ENCODE measurements around the gene EGFLAM. TPM values are rescaled to one million over a fixed set of nuclear protein-coding genes. Genes with fewer than 3 reads are reported as not detected.

EGFLAM gene
- total and polyA plus RNA-seq, 8 donors, result 0.82 to 15.7 (median 9.8) TPM

DNA sequence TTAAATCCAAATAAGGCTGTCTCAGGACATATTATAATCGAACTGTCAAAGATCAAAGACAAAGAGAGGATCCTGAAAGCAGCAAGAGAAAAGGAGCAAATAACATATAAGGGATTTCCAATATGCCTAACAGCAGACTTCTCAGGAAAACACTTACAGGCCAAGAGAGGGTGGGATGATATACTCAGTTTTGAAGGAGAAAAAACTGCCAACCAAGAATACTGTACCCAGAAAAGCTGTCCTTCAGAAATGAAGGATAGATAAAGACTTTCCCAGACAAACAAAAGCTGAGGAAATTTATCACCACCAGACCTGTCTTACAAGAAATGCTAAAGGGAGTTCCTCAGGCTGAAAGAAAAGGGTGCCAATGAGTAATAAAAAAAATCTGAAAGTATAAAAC is 16.0 kb downstream of the EGFLAM start:
- intact Hi-C loops (cut with DNase I), result no loop called here
- H3K4me1 ChIP-seq, result no peaks in the 10 kb centered on the region
- no peak overlapping the region for H3K27ac ChIP-seq
- H3K4me3 ChIP-seq, result no peak overlapping the region
- no peak for DNase-seq
- no peak for ATAC-seq
- H3K27me3 ChIP-seq, result peaks cover 0 to 9% of the 10 kb centered on the region in 2 donors
- no peaks in the 10 kb centered on the region for H3K36me3 ChIP-seq
- TF ChIP-seq, protein P1, sequence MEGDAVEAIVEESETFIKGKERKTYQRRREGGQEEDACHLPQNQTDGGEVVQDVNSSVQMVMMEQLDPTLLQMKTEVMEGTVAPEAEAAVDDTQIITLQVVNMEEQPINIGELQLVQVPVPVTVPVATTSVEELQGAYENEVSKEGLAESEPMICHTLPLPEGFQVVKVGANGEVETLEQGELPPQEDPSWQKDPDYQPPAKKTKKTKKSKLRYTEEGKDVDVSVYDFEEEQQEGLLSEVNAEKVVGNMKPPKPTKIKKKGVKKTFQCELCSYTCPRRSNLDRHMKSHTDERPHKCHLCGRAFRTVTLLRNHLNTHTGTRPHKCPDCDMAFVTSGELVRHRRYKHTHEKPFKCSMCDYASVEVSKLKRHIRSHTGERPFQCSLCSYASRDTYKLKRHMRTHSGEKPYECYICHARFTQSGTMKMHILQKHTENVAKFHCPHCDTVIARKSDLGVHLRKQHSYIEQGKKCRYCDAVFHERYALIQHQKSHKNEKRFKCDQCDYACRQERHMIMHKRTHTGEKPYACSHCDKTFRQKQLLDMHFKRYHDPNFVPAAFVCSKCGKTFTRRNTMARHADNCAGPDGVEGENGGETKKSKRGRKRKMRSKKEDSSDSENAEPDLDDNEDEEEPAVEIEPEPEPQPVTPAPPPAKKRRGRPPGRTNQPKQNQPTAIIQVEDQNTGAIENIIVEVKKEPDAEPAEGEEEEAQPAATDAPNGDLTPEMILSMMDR (IDR thresholded peaks at IDR 0.05), result no peak
- peaks cover 0 to 30% of the 10 kb centered on the region in 2 donors for H3K9me3 ChIP-seq

DNA sequence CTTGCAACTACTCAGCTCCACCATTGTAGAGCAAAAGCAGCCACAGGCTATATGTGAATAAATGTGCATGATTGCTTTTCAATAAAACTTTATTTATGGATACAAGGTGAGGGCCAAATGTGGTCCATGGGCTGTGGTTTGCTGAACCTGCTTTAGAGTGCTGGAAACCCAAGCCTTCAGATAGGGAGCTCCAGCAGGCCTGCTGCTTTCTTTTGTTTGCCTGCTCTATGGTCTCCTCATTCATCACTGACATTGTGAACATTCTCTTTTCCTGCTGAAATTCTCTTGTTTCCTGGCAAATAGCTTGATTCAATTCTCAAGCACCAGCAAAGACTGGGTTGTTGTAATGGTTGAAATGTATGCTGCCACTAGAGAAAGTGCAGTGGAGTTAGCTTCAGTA is 26.0 kb downstream of the EGFLAM start:
- ATAC-seq (no peak), DNase-seq (no peak)
- Histone ChIP-seq H3K4me3 (no peak overlapping the region), H3K36me3 (no peaks in the 10 kb centered on the region), H3K27me3 (peaks cover 9 to 54% of the 10 kb centered on the region in 2 donors), H3K27ac (no peak overlapping the region), H3K9me3 (no peaks in the 10 kb centered on the region), H3K4me1 (no peaks in the 10 kb centered on the region)
- intact Hi-C loops (cut with DNase I), result no loop called here
- TF ChIP-seq, protein P1 (IDR thresholded peaks at IDR 0.05), result no peak

DNA sequence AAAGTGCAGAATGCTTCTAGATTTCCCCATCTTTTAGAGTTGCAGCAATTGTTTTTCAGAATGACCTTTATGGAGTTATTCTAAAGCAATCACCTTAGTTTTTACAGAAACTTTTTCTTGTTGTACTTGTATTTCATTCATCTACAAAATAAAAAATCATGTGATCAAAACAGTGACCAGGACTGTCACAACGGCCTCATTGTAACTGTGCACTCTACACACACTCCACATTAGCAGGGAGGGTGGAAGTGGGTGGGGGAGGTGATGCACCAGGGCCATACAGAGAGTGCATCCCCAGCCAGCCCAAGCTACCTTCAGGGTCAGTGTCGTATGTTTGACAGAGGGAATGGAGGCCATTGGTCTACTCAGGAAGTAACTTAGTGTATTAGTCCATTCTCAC is 26.9 kb downstream of the EGFLAM start:
- Histone ChIP-seq H3K36me3 (no peaks in the 10 kb centered on the region), H3K4me1 (no peaks in the 10 kb centered on the region), H3K27ac (no peak overlapping the region), H3K9me3 (no peaks in the 10 kb centered on the region), H3K4me3 (no peak overlapping the region), H3K27me3 (peaks cover 13 to 63% of the 10 kb centered on the region in 2 donors)
- no peak for ATAC-seq
- no peak for DNase-seq
- intact Hi-C loops (cut with DNase I), result no loop called here
- TF ChIP-seq, protein P1 (IDR thresholded peaks at IDR 0.05), result no peak

DNA sequence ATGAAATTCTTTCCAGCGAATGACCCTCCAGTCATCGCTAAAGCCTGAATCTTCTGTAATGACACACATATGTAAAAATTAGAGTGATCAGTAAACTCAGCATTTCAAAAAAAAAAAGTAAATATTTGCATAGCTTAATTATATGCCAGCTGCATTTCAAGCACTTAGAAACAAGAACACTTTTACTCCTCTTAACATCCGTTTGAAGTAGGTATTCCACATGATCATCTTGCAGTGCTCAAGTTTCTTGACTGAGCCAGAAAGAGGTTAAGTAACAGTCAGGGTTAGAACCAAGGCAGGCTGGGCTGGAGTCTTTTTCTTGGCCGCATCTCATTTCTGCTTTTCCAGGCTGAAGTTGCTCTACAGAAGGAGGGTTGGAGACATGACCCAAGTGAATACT is 27.6 kb downstream of the EGFLAM start:
- H3K4me3 ChIP-seq, result no peak overlapping the region
- DNase-seq, result peak in 1 of 4 donors; percentile 7
- TF ChIP-seq, protein P1 (IDR thresholded peaks at IDR 0.05), result no peak
- peaks cover 21 to 70% of the 10 kb centered on the region in 2 donors for H3K27me3 ChIP-seq
- H3K9me3 ChIP-seq, result no peaks in the 10 kb centered on the region
- ATAC-seq, result peak; percentile 94
- H3K36me3 ChIP-seq, result no peaks in the 10 kb centered on the region
- H3K4me1 ChIP-seq, result no peaks in the 10 kb centered on the region
- intact Hi-C loops (cut with DNase I), result no loop called here
- H3K27ac ChIP-seq, result no peak overlapping the region

DNA sequence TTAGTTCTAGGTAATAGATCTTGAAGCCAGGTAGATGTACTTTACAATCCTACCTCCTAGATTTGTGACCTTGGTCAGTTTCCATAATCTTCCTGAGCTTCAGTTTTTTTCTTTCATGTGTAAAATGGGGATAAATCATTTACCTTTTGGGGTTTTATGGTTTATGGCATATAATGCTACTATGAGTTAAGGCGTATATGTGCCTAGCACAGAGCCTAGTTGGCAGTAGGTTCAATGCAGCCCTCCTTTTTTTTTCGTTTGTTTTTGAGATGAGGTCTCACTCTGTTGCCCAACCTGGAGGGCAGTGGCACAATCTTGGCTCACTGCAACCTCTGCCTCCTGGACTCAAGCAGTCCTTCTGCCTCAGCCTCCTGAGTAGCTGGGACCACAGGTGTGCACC is 28.8 kb downstream of the EGFLAM start:
- H3K27me3 ChIP-seq, result peaks cover 21 to 73% of the 10 kb centered on the region in 2 donors
- TF ChIP-seq, protein P1 (IDR thresholded peaks at IDR 0.05), result no peak
- ATAC-seq, result no peak

More for the DNA sequence above, 28.8 kb downstream of the EGFLAM start:
- no peak overlapping the region for H3K4me3 ChIP-seq
- intact Hi-C loops (cut with DNase I), result no loop called here
- no peak overlapping the region for H3K27ac ChIP-seq
- no peaks in the 10 kb centered on the region for H3K36me3 ChIP-seq
- DNase-seq, result no peak
- no peaks in the 10 kb centered on the region for H3K9me3 ChIP-seq
- no peaks in the 10 kb centered on the region for H3K4me1 ChIP-seq

Measured in left lung (tissue), 10 donors.